GM19240 (cell line): ENCODE results near the gene OR56A5.
"Not testable (repeated sequence)": the region's sequence is repeated elsewhere in the genome, so short reads cannot be mapped to it uniquely, and the experiment has no call there.

Source experiments
- DNase-seq: peaks from one replicate; pipeline ENCODE4 v3.0.0; 2011; ENCODE audit warnings: low spot score; ENCODE audit not compliant: insufficient read length

Gene OR56A5

GRCh38 chr11:5968394-5968793 lies at the start of gene OR56A5:
Gene OR56A5 (minus strand): TSS chr11:5968494. CDS start chr11:5968494, 0 bp downstream.
- DNase-seq, result no peak

- no peak for DNase-seq
Observed at GRCh38 chr11:6013042-6013441, 44.7 kb upstream of the OR56A5 start.

DNA sequence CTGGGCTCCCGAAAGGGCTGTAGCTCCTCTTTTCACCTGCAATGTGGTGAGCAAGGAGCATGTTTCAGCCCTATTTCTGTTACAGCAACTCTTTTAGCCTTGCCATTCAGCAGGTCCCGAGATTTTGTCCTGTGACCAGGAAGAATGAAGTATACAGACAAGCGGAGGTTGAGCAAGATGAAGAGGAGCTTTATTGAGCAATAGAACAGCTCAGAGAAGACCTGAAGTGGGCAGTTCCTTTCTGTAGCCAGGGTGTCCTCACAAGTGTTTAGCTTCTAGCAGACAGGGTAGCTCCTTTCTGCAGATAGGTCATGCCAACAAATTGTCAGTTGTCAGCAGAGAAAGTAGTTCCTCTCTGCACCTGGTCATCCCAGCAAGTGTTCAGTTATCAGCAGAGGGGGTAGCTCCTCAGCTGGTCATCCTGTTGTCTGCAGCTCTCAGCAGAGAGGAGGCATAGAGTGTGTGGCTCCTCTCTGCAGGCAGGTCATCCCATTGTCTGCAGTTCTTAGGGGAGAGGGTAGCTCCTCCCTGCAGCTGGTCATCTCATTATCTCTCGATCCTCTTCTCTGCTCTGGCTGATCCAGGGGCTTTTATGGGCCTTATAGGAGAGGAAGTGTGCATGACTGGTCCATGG lies 43.9 kb upstream of the OR56A5 start:
- no peak for DNase-seq

GRCh38 chr11:6006846-6007245 lies 38.6 kb upstream of the OR56A5 start, which contains the start of gene OR56A4:
Gene OR56A4 (minus strand): TSS chr11:6006946. CDS start chr11:6002992, 3,954 bp downstream.
- no peak for DNase-seq

DNA sequence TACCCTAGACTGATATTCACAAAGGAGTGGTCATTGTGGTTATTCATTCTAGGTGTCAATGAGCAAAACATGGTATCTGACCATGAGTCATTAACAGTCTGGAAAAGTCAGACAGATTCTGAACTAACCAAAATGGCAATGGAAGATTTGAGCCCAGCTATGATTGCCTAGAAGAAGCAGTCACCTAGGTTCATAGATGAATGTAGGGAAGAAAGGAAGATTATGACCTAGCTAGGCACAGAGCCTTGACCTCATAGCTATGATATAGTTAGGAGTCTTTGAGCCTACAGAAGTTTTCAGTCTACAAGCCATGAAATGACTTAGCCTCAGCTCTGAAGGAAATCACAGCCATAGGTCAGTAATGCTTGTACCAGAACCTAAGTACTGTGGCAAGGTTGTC lies 38.1 kb upstream of the OR56A5 start:
- no peak for DNase-seq

DNA sequence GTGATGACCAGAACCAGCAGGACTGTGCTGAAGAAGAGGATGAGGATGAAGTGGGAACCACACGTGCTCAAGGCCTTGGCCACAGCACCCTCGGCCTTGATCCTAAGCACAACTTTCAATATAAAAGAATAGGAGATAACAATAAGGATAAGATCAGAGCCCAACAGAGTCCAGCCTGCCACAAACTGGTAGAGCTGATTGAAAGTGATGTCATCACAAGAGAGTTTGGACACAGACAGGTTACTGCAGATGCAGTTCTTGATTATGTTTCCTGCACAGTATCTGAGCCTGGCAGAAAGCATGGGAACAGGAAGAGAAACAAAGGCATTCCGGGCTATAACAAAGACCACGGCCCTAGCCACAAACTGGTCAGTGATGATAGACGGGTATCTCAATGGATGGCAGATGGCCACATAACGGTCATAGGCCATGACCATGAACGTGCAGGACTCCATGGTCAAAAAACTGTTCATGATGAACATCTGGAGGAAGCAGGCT lies 34.0 kb upstream of the OR56A5 start:
- DNase-seq, result no peak

GRCh38 chr11:5994791-5995190 lies 26.5 kb upstream of the OR56A5 start:
- no peak for DNase-seq

- no peak for DNase-seq
Observed at GRCh38 chr11:5992604-5993251, 24.4 kb upstream of the OR56A5 start.

DNA sequence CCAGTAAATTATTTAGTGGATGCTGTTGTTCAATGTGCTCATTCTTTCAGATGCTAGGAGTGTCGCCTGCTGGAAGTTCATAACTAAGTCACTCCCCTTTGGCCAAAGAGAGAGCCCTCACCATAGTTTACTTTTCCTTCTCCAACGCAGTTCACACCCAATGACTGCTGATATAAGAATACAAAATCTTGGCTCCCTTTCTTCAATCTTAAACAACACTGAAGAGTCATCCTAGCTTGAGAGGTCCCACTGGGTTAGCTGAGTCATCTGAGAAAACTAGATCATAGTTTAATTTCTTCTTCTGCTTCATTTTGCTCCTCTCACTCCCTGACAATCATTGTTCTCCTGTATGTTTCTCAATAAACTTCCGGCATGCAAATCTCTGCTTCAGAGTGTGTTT lies 23.9 kb upstream of the OR56A5 start:
- no peak for DNase-seq

GRCh38 chr11:5989203-5989602 lies 20.9 kb upstream of the OR56A5 start:
- DNase-seq, result no peak

DNA sequence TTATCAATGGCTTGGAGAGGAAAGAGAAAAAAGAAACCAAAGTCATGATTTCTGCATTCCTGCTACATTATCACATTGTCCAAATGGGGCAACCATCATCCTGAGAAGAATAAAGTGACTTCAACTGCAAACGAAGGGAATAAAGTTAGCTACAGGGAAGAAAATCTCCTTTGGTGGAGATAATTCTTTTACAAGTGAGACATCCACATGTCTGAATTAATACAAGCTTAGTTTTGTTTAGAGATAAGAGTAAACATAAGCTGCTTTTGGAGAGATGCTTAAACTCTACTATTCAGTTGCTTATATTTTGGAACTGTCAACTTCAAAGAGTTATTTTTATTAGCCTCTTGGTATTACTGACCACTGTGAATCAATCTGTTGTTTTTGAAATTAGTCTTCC lies 18.6 kb upstream of the OR56A5 start, which contains the start of gene OR52L1:
TSS of gene OR52L1 (minus strand) at position 101 of the 400 bp plus-strand sequence. CDS start at position 46, 55 bp downstream.
- no peak for DNase-seq

- no peak for DNase-seq
Observed at GRCh38 chr11:5983443-5983842, 15.1 kb upstream of the OR56A5 start.

DNA sequence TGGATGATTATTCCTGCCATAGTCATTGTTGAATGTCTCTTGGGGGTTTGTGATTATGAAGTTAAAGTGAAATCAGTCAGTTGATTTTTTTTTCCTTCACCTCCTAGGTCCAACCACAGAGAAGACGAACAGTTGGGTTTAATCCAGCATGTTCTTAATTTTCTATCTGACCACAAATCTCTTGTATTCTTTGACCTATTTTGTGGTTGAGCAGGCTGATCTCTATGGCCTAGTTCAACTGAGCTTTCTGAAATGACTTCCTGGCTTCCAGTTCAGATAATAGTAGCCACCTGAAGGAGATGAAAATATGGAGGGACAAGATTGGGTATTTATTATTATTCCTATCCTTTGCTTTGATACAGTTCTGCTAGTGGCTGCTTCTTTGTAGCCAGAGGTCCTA lies 5.2 kb upstream of the OR56A5 start:
- DNase-seq, result no peak

GRCh38 chr11:5967708-5968107 lies 586 bp downstream of the OR56A5 start:
- no peak for DNase-seq

DNA sequence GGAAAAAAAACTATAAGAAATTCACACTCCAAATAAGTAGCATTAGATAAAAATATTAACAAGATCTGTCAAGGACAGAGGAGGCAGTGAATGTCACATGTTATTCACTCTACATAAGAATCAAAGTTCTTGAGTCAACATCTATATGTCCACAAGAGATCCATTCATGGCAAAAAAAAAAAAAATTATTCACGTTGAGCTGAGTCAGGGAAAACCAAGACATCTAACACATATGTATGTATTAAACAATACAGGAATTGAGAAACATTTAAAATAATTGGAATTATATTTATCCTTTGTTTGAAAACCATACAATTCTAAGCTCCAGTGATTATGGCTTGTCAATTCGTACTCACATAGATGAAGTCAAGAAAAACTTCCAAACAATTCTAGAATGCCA lies 1.3 kb downstream of the OR56A5 start:
- no peak for DNase-seq

DNA sequence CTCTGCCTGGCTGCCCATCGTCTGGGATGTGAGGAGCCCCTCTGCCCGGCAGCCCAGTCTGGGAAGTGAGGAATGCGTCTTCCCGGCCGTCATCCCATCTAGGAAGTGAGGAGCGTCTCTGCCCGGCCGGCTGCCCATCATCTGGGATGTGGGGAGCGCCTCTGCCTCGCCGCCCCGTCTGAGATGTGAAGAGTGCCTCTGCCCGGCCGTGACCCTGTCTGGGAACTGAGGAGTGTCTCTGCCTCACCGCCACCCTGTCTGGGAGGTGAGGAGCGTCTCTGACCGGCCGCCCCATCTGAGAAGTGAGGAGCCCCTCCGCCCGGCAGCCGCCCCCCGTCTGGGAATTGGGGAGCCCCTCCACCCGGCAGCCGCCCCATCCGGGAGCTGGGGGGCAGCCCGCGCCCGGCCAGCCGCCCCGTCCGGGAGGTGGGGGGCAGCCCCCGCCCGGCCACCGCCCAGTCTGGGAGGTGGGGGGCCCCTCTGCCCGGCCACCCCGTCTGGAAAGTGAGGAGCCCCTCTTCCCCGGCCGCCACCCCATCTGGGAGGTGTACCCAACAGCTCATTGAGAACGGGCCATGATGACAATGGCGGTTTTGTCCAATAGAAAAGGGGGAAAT lies 7.5 kb downstream of the OR56A5 start:
- DNase-seq, result not testable (repeated sequence)

DNA sequence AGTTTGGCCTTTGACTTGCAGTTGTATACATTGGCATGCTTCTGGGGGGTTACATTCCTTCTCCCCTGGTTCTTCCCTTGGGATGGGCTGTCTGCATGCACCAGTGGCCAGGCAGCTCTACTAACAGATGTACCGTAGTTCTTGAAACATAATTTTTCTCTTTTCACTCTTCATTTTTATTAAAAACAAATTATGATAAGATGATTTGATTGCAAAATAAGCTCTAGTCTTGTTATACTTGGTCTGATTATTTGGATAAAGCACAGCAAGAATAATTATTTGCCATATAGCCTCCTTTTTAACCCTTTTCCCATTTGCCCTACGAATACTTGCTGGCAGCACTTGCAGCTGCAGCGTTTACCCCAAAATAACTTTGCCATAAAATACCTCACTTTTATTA lies 12.7 kb downstream of the OR56A5 start:
- DNase-seq, result no peak

DNA sequence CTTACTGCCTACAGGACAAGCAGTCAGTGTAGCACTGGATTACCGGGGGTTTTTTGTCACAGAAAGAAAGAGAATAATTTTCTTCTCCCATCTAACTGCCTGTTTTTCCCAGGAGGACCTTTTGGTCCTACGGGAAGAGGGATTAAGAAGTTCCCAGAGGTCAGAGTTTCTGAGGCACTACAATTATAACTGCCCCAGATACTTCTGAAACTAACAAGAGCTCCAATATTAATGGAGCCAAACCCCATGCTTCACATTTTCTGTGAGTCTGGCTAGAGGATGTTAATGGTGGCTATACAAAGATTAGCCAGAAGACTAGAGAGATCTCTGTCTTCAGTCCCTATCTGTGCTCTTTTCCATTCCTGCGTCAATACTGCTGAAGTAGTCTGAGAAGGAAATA lies 26.3 kb downstream of the OR56A5 start, which contains the start of gene OR56A3:
TSS of gene OR56A3 (plus strand) at position 301 of the 400 bp plus-strand sequence. CDS start 5,096 bp downstream, outside the sequence.
- no peak for DNase-seq

DNA sequence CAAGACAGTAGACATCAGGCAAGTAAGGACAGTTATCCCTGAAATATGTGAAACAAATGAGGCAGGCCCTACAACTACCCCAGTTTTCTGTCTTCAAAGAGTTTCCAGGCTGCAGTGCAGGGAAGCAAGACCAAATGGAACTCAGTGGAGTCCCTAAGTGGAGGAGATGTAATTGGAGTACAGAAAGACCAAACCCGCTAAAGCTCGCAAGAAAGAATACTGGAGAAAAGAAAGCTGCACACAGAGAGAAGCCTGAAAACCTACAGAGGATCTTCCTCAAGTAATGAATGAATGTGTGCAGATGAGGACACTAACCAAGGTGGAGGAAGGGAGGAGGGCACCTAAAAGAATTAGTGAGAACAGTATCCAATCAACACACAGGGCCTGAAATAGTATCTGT lies 27.5 kb downstream of the OR56A5 start:
- no peak for DNase-seq

- no peak for DNase-seq
Observed at GRCh38 chr11:5938603-5938965, 29.7 kb downstream of the OR56A5 start.

DNA sequence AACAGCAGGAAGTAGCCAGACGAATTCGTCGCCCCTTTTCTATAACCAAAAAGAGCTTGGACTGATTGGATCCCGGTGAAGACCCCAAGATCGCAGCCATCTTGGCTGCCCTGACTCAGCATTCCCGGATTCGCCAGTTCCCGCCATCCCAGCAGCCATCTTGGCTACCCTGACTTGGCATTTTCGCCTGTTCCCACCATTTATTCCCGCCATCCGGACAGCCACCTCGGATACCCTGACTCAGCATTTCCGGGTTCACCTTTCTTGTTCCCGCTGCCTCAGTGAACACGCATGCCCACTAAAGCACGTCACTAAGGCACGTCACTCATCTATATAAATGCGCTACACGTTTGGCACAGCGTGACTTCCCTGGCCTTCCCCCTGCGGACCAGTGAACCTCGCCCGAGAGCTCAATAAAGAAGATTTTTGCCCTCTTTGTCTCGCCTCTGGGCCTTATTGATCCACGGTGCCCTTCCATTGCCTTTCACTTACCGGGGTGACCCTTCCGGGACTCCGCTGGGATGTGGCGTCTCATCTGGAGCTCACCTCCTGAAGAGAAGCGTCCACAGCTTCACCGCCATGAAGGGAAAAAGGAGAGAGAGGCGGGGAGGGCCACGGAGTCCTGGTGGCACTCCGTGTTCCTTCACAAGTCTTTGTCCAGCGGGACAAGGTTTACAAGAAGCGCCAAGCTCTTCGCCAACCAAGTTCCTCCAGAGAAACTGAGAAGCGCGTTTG lies 30.3 kb downstream of the OR56A5 start:
- DNase-seq, result no peak

DNA sequence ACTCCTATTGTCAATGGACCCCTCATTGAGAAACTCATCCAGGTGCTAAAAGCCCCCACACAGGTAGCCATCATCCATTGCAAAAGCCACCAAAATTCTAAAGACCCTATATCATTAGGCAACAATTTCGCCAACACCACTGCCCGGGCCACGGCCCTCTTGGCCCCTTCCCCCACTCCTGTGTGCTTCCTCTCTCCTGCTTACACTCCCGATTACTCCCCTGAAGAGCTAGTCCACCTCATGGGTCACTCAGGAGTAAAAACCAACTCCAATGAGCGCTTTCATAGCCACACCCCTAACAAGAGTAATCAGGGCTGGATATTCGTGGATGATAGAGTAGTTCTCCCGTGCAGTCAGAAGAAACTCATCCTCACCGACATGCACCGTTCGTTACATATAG lies 35.2 kb downstream of the OR56A5 start:
- no peak for DNase-seq
